Hepatocyte (in vitro differentiated cells): ENCODE results near the gene YLPM1.

Source experiments
- CTCF ChIP-seq: fragments of 200-600 bp; sonication (generic); IDR thresholded peaks from 2 replicates; pipeline ENCODE4 v1.5.1; 2016; ENCODE audit warnings: antibody characterized with exemption, mild to moderate bottlenecking; ENCODE audit not compliant: poor library complexity
- EZH2 ChIP-seq: fragments of 200-600 bp; sonication (generic); IDR thresholded peaks from 2 replicates; pipeline ENCODE4 v1.6.1; 2016; ENCODE audit warnings: antibody characterized with exemption, mild to moderate bottlenecking, borderline replicate concordance
- EZH2phosphoT487 ChIP-seq: fragments of 200-600 bp; sonication (generic); IDR thresholded peaks from one replicate; pipeline ENCODE4 v1.6.1; 2018; ENCODE audit warnings: antibody characterized with exemption, mild to moderate bottlenecking, low read depth, moderate library complexity; ENCODE audit not compliant: unreplicated experiment, severe bottlenecking

- TF ChIP-seq CTCF (no peak), EZH2 (no peak), EZH2phosphoT487 (no peak)
Measured at GRCh38 chr14:74855021-74855420, 91.9 kb downstream of the YLPM1 start.
